DOHH2 (cell line): Measurements from ENCODE around the gene FADD.

Experiments used
- H3F3A ChIP-seq: fragments of 200-600 bp; sonication (generic), shearing (Covaris generic); 2 replicates; pipeline ENCODE4 v1.6.0; 2016; ENCODE audit warnings: antibody characterized with exemption, mild to moderate bottlenecking; ENCODE audit not compliant: control insufficient read depth, insufficient read depth
- H3K27ac ChIP-seq: fragments of 200-600 bp; sonication (generic); 2 replicates; pipeline ENCODE4 v1.5.1; 2014; ENCODE audit warnings: low read depth, mild to moderate bottlenecking, low read length, moderate library complexity
- H3K27me3 ChIP-seq: fragments of 200-600 bp; sonication (generic); 2 replicates; pipeline ENCODE4 v1.6.1; 2014; ENCODE audit warnings: mild to moderate bottlenecking, low read length, mixed read lengths; ENCODE audit not compliant: control insufficient read depth
- H3K36me3 ChIP-seq: fragments of 200-600 bp; sonication (generic); 2 replicates; pipeline ENCODE4 v1.6.1; 2014; ENCODE audit warnings: mild to moderate bottlenecking, low read length, moderate library complexity, mixed read lengths; ENCODE audit not compliant: control insufficient read depth
- H3K4me1 ChIP-seq: fragments of 200-600 bp; sonication (generic); 2 replicates; pipeline ENCODE4 v1.6.1; 2014; ENCODE audit warnings: mild to moderate bottlenecking, low read length, mixed read lengths; ENCODE audit not compliant: control insufficient read depth
- H3K4me2 ChIP-seq: fragments of 200-600 bp; sonication (generic); 2 replicates; pipeline ENCODE4 v1.6.0; 2014; ENCODE audit warnings: mild to moderate bottlenecking, low read length, moderate library complexity
- H3K4me3 ChIP-seq: fragments of 200-600 bp; sonication (generic); 2 replicates; pipeline ENCODE4 v1.5.1; 2014; ENCODE audit warnings: mild to moderate bottlenecking, low read length, mixed read lengths
- H3K79me2 ChIP-seq: fragments of 200-600 bp; sonication (generic); 2 replicates; pipeline ENCODE4 v1.6.1; 2014; ENCODE audit warnings: mild to moderate bottlenecking, low read length, mixed read lengths; ENCODE audit not compliant: control insufficient read depth
- H3K9me2 ChIP-seq: fragments of 200-600 bp; sonication (generic); replicated peaks from 2 replicates; pipeline ENCODE4 v1.6.1; 2014; ENCODE audit warnings: mild to moderate bottlenecking, low read length, mixed read lengths; ENCODE audit not compliant: control insufficient read depth
- H3K9me3 ChIP-seq: fragments of 200-600 bp; sonication (generic); 2 replicates; pipeline ENCODE4 v1.6.1; 2014; ENCODE audit warnings: antibody characterized with exemption, low read length, mixed read lengths; ENCODE audit not compliant: control insufficient read depth, insufficient read depth
- H4K20me1 ChIP-seq: fragments of 200-600 bp; sonication (generic); 2 replicates; pipeline ENCODE4 v1.6.0; 2014; ENCODE audit warnings: low read depth, mild to moderate bottlenecking, antibody characterized with exemption, low read length, moderate library complexity; ENCODE audit not compliant: control insufficient read depth, insufficient read depth
- CTCF ChIP-seq: fragments of 200-600 bp; sonication (generic); IDR thresholded peaks from one replicate; pipeline ENCODE4 v1.5.1; 2014; ENCODE audit warnings: antibody characterized with exemption, mild to moderate bottlenecking, low read depth, low read length; ENCODE audit not compliant: poor library complexity, severe bottlenecking
- EZH2phosphoT487 ChIP-seq: fragments of 200-600 bp; sonication (generic); IDR thresholded peaks from 2 replicates; pipeline ENCODE4 v1.6.1; 2017; ENCODE audit warnings: borderline replicate concordance, mild to moderate bottlenecking, antibody characterized with exemption, low read length, moderate library complexity, mixed read lengths

The FADD gene

GRCh38 chr11:70250876-70251658 is 48.0 kb downstream of the FADD start:
- no peaks in the 10 kb centered on the region for H3K9me3 ChIP-seq
- H3K4me3 ChIP-seq, result no peak overlapping the region
- peaks cover 3% of the 10 kb centered on the region; the same call in 1 of the 2 replicates for H3K27me3 ChIP-seq
- H3K27ac ChIP-seq, result no peak overlapping the region
- H3K4me2 ChIP-seq, result no peak overlapping the region
- TF ChIP-seq CTCF, result no peak
- TF ChIP-seq EZH2phosphoT487, result no peak
- no peaks in the 10 kb centered on the region for H4K20me1 ChIP-seq
- H3K79me2 ChIP-seq, result no peaks in the 10 kb centered on the region
- H3K36me3 ChIP-seq, result no peaks in the 10 kb centered on the region
- peaks cover 8% of the 10 kb centered on the region for H3K4me1 ChIP-seq
- no peaks in the 10 kb centered on the region for H3F3A ChIP-seq
- H3K9me2 ChIP-seq, result no peaks in the 10 kb centered on the region

GRCh38 chr11:70251659-70252321 is 48.7 kb downstream of the FADD start:
- Histone ChIP-seq H3K36me3 (no peaks in the 10 kb centered on the region), H3K27ac (no peak overlapping the region), H3K27me3 (peaks cover 3% of the 10 kb centered on the region; the same call in 1 of the 2 replicates), H3K4me3 (no peak overlapping the region), H3K4me1 (peaks cover 8% of the 10 kb centered on the region), H4K20me1 (no peaks in the 10 kb centered on the region), H3K79me2 (no peaks in the 10 kb centered on the region), H3F3A (no peaks in the 10 kb centered on the region), H3K9me2 (no peaks in the 10 kb centered on the region), H3K4me2 (no peak overlapping the region), H3K9me3 (no peaks in the 10 kb centered on the region)
- TF ChIP-seq EZH2phosphoT487, result no peak
- no peak for TF ChIP-seq CTCF

DNA sequence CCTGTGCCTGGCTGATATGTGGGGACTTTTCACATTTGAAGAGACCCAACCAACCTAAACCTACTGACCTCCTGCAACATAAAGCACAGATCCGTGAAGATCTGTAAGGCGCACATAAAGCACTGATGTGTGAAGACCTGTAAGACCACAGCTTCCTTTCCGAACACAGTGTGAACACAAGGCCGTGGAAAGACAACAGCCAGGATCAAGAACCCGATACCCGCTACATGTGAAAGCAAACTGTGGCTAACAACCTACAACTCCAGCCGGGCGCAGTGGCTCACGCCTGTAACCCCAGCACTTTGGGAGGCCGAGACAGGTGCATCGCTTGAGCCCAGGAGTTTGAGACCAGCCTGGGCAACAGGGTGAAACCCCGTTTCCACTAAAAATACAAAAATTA is 49.7 kb downstream of the FADD start:
- Histone ChIP-seq H3F3A (no peaks in the 10 kb centered on the region), H3K4me2 (no peak overlapping the region), H3K36me3 (no peaks in the 10 kb centered on the region), H4K20me1 (no peaks in the 10 kb centered on the region), H3K4me3 (no peak overlapping the region), H3K79me2 (no peaks in the 10 kb centered on the region), H3K9me2 (no peaks in the 10 kb centered on the region), H3K9me3 (no peaks in the 10 kb centered on the region), H3K4me1 (peaks cover 8% of the 10 kb centered on the region), H3K27ac (no peak overlapping the region), H3K27me3 (peaks cover 3% of the 10 kb centered on the region; the same call in 1 of the 2 replicates)
- no peak for TF ChIP-seq EZH2phosphoT487
- no peak for TF ChIP-seq CTCF
